Tibial nerve (tissue), 4 donors: ENCODE measurements around the gene SLC2A6. TPM values are rescaled to one million over a fixed set of nuclear protein-coding genes. Genes with fewer than 3 reads are reported as not detected.

Experiments used
- DNase-seq, 2 donors: peaks; one replicate each; pipeline ENCODE4 v3.0.0-alpha.2; 2019; ENCODE audit warnings: low spot score in 2 of 2
- H3K27ac ChIP-seq, 4 donors: fragments of 200-600 bp; sonication (generic) in 3 of 4; one replicate each; pipeline ENCODE4 v1.5.1; 2017 to 2019; ENCODE audit warnings: mild to moderate bottlenecking in 1 of 4
- H3K27me3 ChIP-seq, 2 donors: fragments of 200-600 bp; sonication (generic) in 1 of 2; one replicate each; pipeline versions ENCODE4 v1.5.1 to v1.6.0; 2017 to 2019
- H3K36me3 ChIP-seq, 3 donors: fragments of 200-600 bp; sonication (generic); one replicate each; pipeline ENCODE4 v1.5.1; 2018 to 2019
- H3K4me1 ChIP-seq, 4 donors: fragments of 200-600 bp; sonication (generic) in 3 of 4; one replicate each; pipeline ENCODE4 v1.5.1; 2017 to 2019
- H3K4me3 ChIP-seq, 4 donors: fragments of 200-600 bp; sonication (generic) in 3 of 4; one replicate each; pipeline ENCODE4 v1.5.1; 2017 to 2019; ENCODE audit warnings: mild to moderate bottlenecking in 1 of 4, moderate library complexity in 1 of 4
- H3K9me3 ChIP-seq, 4 donors: fragments of 200-600 bp; sonication (generic) in 3 of 4; one replicate each; pipeline ENCODE4 v1.5.1; 2017 to 2019
- CTCF ChIP-seq, 5 experiments: fragments of 200-600 bp in 3 of 5; fragments of 450-650 bp in 2 of 5; sonication (generic) in 3 of 5; IDR thresholded peaks; one replicate each; pipeline ENCODE4 v1.5.1; 2016 to 2019; ENCODE audit warnings: antibody characterized with exemption in 5 of 5, mild to moderate bottlenecking in 3 of 5, moderate library complexity in 2 of 5
- EP300 ChIP-seq, 2 donors: sonication (generic); formaldehyde crosslinking; IDR thresholded peaks; one replicate each; pipeline ENCODE4 v1.6.1; 2017; ENCODE audit warnings: antibody characterized with exemption in 2 of 2, mild to moderate bottlenecking in 1 of 2
- POLR2A ChIP-seq, 2 donors: fragments of 450-650 bp; IDR thresholded peaks; one replicate each; pipeline ENCODE4 v1.6.1; 2017; ENCODE audit warnings: antibody characterized with exemption in 2 of 2, mild to moderate bottlenecking in 2 of 2, moderate library complexity in 2 of 2
- WGBS, 2 donors: methylation state at CpG; one replicate each; pipeline ENCODE4 v1.1.5; 2018; 5-methylcytosine and 5-hydroxymethylcytosine counted together
- total RNA-seq, 4 donors: library from RNA; depleted of rRNA; stranded (reverse); fragments of >200 nt; gene quantifications; one replicate each; pipeline ENCODE4 v1.1.0, GENCODE V29; 2016

The SLC2A6 gene
- total RNA-seq, 4 donors from 2014 or later = 2.1 to 6.3 (median 3.0) TPM

DNA sequence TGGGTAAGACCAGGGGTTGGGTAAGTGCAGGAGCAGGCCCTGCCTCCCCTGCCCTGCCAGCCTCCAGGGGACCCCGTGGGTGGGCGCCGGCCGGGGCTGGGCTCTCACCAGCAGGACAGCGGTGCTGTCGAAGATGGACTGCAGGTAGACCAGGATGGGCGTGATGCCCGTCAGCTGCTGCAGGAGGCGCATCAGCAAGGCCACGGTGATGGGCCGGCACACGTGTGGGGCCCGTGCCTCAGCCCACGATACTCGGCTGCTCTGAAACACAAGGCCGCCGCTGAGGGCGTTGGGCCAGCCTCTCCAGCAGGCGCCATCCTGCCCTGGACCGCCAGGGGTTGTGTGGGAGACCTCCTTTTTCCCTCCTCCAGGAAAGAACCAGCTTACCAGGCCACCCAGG, 4.0 kb downstream of the SLC2A6 start:
- Histone ChIP-seq H3K9me3 (no peaks in the 10 kb centered on the region), H3K4me3 (no peak overlapping the region), H3K27ac (no peak overlapping the region), H3K36me3 (peaks cover 0 to 35% (median 0%) of the 10 kb centered on the region in 3 donors), H3K27me3 (no peaks in the 10 kb centered on the region), H3K4me1 (peaks cover 0 to 20% (median 10%) of the 10 kb centered on the region in 4 donors)
- WGBS, 2 donors = 60% methylated on average over 3 of the region's 20 CpGs; no CpG with 5 or more reads in 1 of the 2 donors
- no peak for DNase-seq
- TF ChIP-seq POLR2A (IDR thresholded peaks at IDR 0.05) = no peak
- TF ChIP-seq EP300 (IDR thresholded peaks at IDR 0.05) = no peak
- no peak for TF ChIP-seq CTCF (IDR thresholded peaks at IDR 0.05)

DNA sequence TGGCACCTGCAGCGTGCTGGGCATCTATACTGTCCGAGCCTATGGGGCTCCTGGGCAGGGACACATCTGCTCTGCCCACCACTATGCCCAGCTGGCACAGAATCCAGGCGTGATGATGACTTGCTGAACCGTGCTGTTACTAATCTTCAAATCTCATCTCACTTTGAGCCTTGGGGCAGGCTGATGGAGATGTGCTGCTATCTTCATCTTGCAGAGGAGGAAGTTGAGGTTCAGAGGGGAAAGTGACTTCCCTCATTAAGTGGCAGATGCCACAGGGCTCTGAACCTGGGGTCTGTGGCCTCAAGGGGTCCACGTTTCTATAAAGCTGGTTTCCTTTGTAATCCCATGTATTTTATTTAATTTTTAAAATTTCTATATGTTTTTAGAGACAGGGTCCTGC, 4.7 kb downstream of the SLC2A6 start:
- H3K4me1 ChIP-seq = peaks cover 0 to 13% (median 8%) of the 10 kb centered on the region in 4 donors
- no peaks in the 10 kb centered on the region for H3K9me3 ChIP-seq
- TF ChIP-seq EP300 (IDR thresholded peaks at IDR 0.05) = no peak
- no peak for TF ChIP-seq CTCF (IDR thresholded peaks at IDR 0.05)
- TF ChIP-seq POLR2A (IDR thresholded peaks at IDR 0.05) = no peak
- no peak overlapping the region for H3K4me3 ChIP-seq
- DNase-seq = no peak
- H3K27ac ChIP-seq = no peak overlapping the region
- no peaks in the 10 kb centered on the region for H3K27me3 ChIP-seq
- peaks cover 0 to 41% (median 0%) of the 10 kb centered on the region in 3 donors for H3K36me3 ChIP-seq
- WGBS, 2 donors = 77 to 79% methylated on average over 4 to 5 of the region's 5 CpGs

- Histone ChIP-seq H3K9me3 (no peaks in the 10 kb centered on the region), H3K27me3 (no peaks in the 10 kb centered on the region), H3K4me1 (peaks cover 0 to 11% (median 7%) of the 10 kb centered on the region in 4 donors), H3K4me3 (no peak overlapping the region), H3K27ac (no peak overlapping the region), H3K36me3 (peaks cover 0 to 46% (median 2%) of the 10 kb centered on the region in 3 donors)
- DNase-seq = no peak
- TF ChIP-seq POLR2A (IDR thresholded peaks at IDR 0.05) (no peak), EP300 (IDR thresholded peaks at IDR 0.05) (no peak), CTCF (IDR thresholded peaks at IDR 0.05) (no peak)
- 90 to 92% methylated on average over 11 to 20 of the region's 20 CpGs for WGBS, 2 donors
These were observed 5.2 kb downstream of the SLC2A6 start for GRCh38 chr9:133473743-133474142.

DNA sequence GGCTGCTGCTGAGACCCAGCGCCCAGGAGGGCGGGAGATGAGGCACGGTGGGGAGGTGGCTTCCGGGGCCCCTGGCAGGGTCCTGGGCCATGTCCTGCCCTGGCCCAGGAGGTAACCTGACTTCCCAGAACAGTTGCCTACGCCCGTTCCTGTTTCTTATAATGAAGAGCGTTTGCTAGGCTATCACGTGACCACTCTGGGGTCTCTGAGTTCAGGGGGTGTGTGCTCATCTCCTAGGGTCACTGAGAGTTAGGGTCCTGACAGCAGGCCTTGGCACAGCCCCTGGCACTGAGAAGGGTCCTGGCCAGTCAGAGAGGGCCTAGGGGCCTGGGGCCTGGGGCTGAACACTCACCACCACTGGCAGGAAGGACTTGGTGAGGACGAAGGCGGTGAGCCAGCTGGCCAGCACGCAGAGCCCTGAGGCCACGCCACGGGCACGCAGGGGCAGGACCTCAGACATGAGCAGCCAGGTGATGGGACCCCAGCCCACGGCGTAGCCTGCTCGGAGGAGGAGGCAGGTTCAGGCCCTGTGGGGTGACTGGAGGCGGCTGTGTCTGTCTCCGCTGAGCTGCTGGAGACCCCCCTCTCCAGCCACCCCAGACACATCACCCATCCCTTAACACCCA, 6.0 kb downstream of the SLC2A6 start:
- no peak for DNase-seq
- 74 to 75% methylated on average over 14 of the region's 19 CpGs for WGBS, 2 donors

More for the DNA sequence above, 6.0 kb downstream of the SLC2A6 start:
- H3K9me3 ChIP-seq = no peaks in the 10 kb centered on the region
- H3K27me3 ChIP-seq = no peaks in the 10 kb centered on the region
- TF ChIP-seq EP300 (IDR thresholded peaks at IDR 0.05) = no peak
- no peak for TF ChIP-seq POLR2A (IDR thresholded peaks at IDR 0.05)
- TF ChIP-seq CTCF (IDR thresholded peaks at IDR 0.05) = no peak
- H3K36me3 ChIP-seq = peaks cover 0 to 54% (median 4%) of the 10 kb centered on the region in 3 donors
- H3K4me1 ChIP-seq = peaks cover 0 to 2% (median 0%) of the 10 kb centered on the region in 4 donors
- H3K27ac ChIP-seq = no peak overlapping the region
- no peak overlapping the region for H3K4me3 ChIP-seq
